Keratinocyte (primary cell): Measurements from ENCODE around the gene TBC1D9B. TPM values are rescaled to one million over a fixed set of nuclear protein-coding genes. Genes with fewer than 3 reads are reported as not detected.

Experiments
- DNase-seq: peaks from one replicate; pipeline ENCODE4 v3.0.0-alpha.2; 2011; ENCODE audit warnings: low read depth, missing footprints, low spot score
- FAIRE-seq: peaks from 2 replicates; lab custom pipeline; 2011; peaks lifted over from hg19 to GRCh38; lab: Jason Lieb, UNC
- H2AFZ ChIP-seq: 2 replicates; pipeline ENCODE4 v1.6.0; 2012; ENCODE audit warnings: low read length, control low read depth, inconsistent platforms; ENCODE audit not compliant: control insufficient read depth
- H3K27ac ChIP-seq: 2 replicates; pipeline ENCODE4 v1.5.1; 2011; ENCODE audit warnings: low read length; ENCODE audit not compliant: control insufficient read depth, insufficient read depth
- H3K27me3 ChIP-seq: 3 replicates; pipeline ENCODE4 v1.6.0; 2011; ENCODE audit warnings: low read length; ENCODE audit not compliant: control insufficient read depth, insufficient read depth; ENCODE audit errors: extremely low read depth
- H3K36me3 ChIP-seq, 2 experiments: 2 replicates in 1 of 2; 3 replicates in 1 of 2; pipeline ENCODE4 v1.5.1; 2011; ENCODE audit warnings: low read length in 2 of 2, mild to moderate bottlenecking in 1 of 2; ENCODE audit not compliant: control insufficient read depth in 2 of 2, insufficient read depth in 2 of 2; ENCODE audit errors: extremely low read depth in 1 of 2
- H3K4me1 ChIP-seq: 3 replicates; pipeline ENCODE4 v1.5.1; 2011; ENCODE audit warnings: low read length; ENCODE audit not compliant: control insufficient read depth, insufficient read depth; ENCODE audit errors: extremely low read depth
- H3K4me2 ChIP-seq: 3 replicates; pipeline ENCODE4 v1.6.0; 2011; ENCODE audit warnings: low read depth, low read length; ENCODE audit not compliant: control insufficient read depth, insufficient read depth; ENCODE audit errors: extremely low read depth
- H3K4me3 ChIP-seq, 3 experiments: fragments of 200-600 bp in 1 of 3; sonication (generic) in 1 of 3; 2 replicates in 2 of 3; 3 replicates in 1 of 3; pipeline ENCODE4 v1.5.1; 2011 to 2016; ENCODE audit warnings: low read length in 3 of 3, mild to moderate bottlenecking in 3 of 3, control low read depth in 2 of 3, inconsistent platforms in 1 of 3, low read depth in 1 of 3, mixed read lengths in 1 of 3, mixed run types in 1 of 3, moderate library complexity in 1 of 3; ENCODE audit not compliant: control insufficient read depth in 2 of 3, insufficient read depth in 2 of 3; ENCODE audit errors: extremely low read depth in 1 of 3
- H3K79me2 ChIP-seq: 2 replicates; pipeline ENCODE4 v1.6.0; 2012; ENCODE audit warnings: low read length; ENCODE audit not compliant: control insufficient read depth, insufficient read depth
- H3K9ac ChIP-seq: 3 replicates; pipeline ENCODE4 v1.6.0; 2011; ENCODE audit warnings: low read length; ENCODE audit not compliant: control insufficient read depth, insufficient read depth; ENCODE audit errors: extremely low read depth
- H3K9me1 ChIP-seq: 3 replicates; pipeline ENCODE4 v1.6.0; 2011; ENCODE audit warnings: low read length; ENCODE audit not compliant: control insufficient read depth, insufficient read depth; ENCODE audit errors: extremely low read depth
- H3K9me3 ChIP-seq: 2 replicates; pipeline ENCODE4 v1.5.1; 2012; ENCODE audit warnings: low read depth, low read length; ENCODE audit not compliant: control insufficient read depth
- H4K20me1 ChIP-seq: 3 replicates; pipeline ENCODE4 v1.6.0; 2011; ENCODE audit warnings: low read length; ENCODE audit not compliant: control insufficient read depth, insufficient read depth; ENCODE audit errors: extremely low read depth
- CTCF ChIP-seq, 3 experiments: IDR thresholded peaks in 1 of 3; conservative IDR thresholded peaks in 1 of 3; optimal IDR thresholded peaks in 1 of 3; 2 replicates in 2 of 3; 3 replicates in 1 of 3; pipeline versions ENCODE3 to v1.5.1; 2011; ENCODE audit warnings: low read length in 3 of 3, mild to moderate bottlenecking in 3 of 3, moderate library complexity in 2 of 3, control low read depth in 1 of 3, inconsistent platforms in 1 of 3; ENCODE audit not compliant: insufficient read depth in 2 of 3; ENCODE audit errors: extremely low read depth in 1 of 3
- EZH2 ChIP-seq: IDR thresholded peaks from one replicate; pipeline ENCODE4 v1.6.1; 2012; ENCODE audit warnings: inconsistent platforms, mild to moderate bottlenecking, low read length, moderate library complexity
- dilution Hi-C: fragments of 300-500 bp; cut with MboI; formaldehyde crosslinking; loops from one replicate; pipeline ENCODE4 v1.7.0; 2020; ENCODE audit warnings: low sequenced_read_pairs; ENCODE audit not compliant: extremely low pct_ligation_motif_present
- polyA plus RNA-seq, 5 experiments: library from polyadenylated mRNA; depleted of rRNA in 3 of 5; stranded (reverse) in 3 of 5; stranded (forward) in 1 of 5; unstranded in 1 of 5; fragments of >200 nt; gene quantifications; 1 replicate in 1 of 5; 2 replicates in 3 of 5; 3 replicates in 1 of 5; pipeline versions ENCODE4 v1.2.1 to v1.2.3, GENCODE V29; 2011 to 2012; ENCODE audit warnings: missing spikeins in 2 of 5, low read depth in 1 of 5, low replicate concordance in 1 of 5

The TBC1D9B gene
- polyA plus RNA-seq, 1 donor (not counting 4 experiments of a cell fraction or from before 2014, with no cell fraction given) = 51.4 TPM

- no peak for TF ChIP-seq EZH2
- no peak for TF ChIP-seq CTCF (optimal IDR thresholded peaks at IDR 0.05 in 1 of 3, IDR thresholded peaks at IDR 0.05 in 1 of 3, conservative IDR thresholded peaks at IDR 0.05 in 1 of 3; ENCODE audit: extremely low read depth in 1 of 3, insufficient read depth in 2 of 3, low read length in 3 of 3)
- H3K9me1 ChIP-seq = no peaks in the 10 kb centered on the region
- peak overlapping the region; percentile 51 for H2AFZ ChIP-seq
- peaks cover 23% of the 10 kb centered on the region for H3K79me2 ChIP-seq
- H3K27me3 ChIP-seq = no peaks in the 10 kb centered on the region
- H3K4me1 ChIP-seq = peaks cover 32% of the 10 kb centered on the region
- dilution Hi-C loops = no loop called here
- H3K36me3 ChIP-seq = peaks cover 16 to 18% of the 10 kb centered on the region in 2 experiments
- H3K27ac ChIP-seq = peak overlapping the region; percentile 87
- H3K4me3 ChIP-seq = no peak overlapping the region
- DNase-seq = no peak
- peaks cover 19% of the 10 kb centered on the region for H4K20me1 ChIP-seq
- peak overlapping the region; percentile 88 for H3K4me2 ChIP-seq
- no peak for FAIRE-seq
- H3K9me3 ChIP-seq = no peaks in the 10 kb centered on the region
- peak overlapping the region; percentile 93 for H3K9ac ChIP-seq
Measured at GRCh38 chr5:179819296-179820126, 88.2 kb downstream of the TBC1D9B start.

GRCh38 chr5:179818746-179819295, 88.9 kb downstream of the TBC1D9B start:
- H3K9me1 ChIP-seq = no peaks in the 10 kb centered on the region
- H3K4me3 ChIP-seq = no peak overlapping the region
- no peaks in the 10 kb centered on the region for H3K9me3 ChIP-seq
- TF ChIP-seq CTCF (optimal IDR thresholded peaks at IDR 0.05 in 1 of 3, IDR thresholded peaks at IDR 0.05 in 1 of 3, conservative IDR thresholded peaks at IDR 0.05 in 1 of 3; ENCODE audit: extremely low read depth in 1 of 3, insufficient read depth in 2 of 3, low read length in 3 of 3) (no peak), EZH2 (no peak)
- no peak for FAIRE-seq
- peak overlapping the region; percentile 87 for H3K27ac ChIP-seq
- peak overlapping the region; percentile 69 for H3K4me2 ChIP-seq
- DNase-seq = peak; percentile 86
- peak overlapping the region; percentile 58 for H2AFZ ChIP-seq
- H3K27me3 ChIP-seq = no peaks in the 10 kb centered on the region
- peaks cover 14% of the 10 kb centered on the region for H4K20me1 ChIP-seq
- H3K36me3 ChIP-seq = peaks cover 9 to 13% of the 10 kb centered on the region in 2 experiments
- peaks cover 23% of the 10 kb centered on the region for H3K79me2 ChIP-seq
- H3K4me1 ChIP-seq = peaks cover 32% of the 10 kb centered on the region
- peak overlapping the region; percentile 93 for H3K9ac ChIP-seq
- dilution Hi-C loops = no loop called here
